ENCODE results near the gene SLC3A2.

DNA sequence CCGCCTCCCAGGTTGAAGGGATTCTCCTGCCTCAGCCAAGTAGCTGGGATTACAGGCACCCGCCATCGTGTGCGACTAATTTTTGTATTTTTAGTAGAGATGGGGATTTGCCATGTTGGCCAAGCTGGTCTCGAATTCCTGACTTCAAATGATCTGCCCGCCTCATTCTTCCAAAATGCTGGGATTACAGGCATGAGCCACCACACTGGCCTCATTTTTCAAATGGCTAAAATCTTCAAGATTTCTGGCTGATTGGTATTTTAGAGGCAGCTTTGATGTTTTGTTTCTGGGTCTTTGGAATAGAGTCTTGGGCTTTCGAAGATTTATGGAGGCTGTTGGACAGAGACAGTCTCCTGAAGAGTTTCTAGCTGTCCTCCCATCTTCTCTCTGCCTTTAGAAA is 5.8 kb upstream of the SLC3A2 start:
- TF ChIP-seq, protein P1, sequence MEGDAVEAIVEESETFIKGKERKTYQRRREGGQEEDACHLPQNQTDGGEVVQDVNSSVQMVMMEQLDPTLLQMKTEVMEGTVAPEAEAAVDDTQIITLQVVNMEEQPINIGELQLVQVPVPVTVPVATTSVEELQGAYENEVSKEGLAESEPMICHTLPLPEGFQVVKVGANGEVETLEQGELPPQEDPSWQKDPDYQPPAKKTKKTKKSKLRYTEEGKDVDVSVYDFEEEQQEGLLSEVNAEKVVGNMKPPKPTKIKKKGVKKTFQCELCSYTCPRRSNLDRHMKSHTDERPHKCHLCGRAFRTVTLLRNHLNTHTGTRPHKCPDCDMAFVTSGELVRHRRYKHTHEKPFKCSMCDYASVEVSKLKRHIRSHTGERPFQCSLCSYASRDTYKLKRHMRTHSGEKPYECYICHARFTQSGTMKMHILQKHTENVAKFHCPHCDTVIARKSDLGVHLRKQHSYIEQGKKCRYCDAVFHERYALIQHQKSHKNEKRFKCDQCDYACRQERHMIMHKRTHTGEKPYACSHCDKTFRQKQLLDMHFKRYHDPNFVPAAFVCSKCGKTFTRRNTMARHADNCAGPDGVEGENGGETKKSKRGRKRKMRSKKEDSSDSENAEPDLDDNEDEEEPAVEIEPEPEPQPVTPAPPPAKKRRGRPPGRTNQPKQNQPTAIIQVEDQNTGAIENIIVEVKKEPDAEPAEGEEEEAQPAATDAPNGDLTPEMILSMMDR (IDR thresholded peaks at IDR 0.05), result no peak
- TF ChIP-seq POLR2A (IDR thresholded peaks at IDR 0.05), result no peak
